HG02973 (cell line): ENCODE results near the gene BRMS1.
"Not testable (repeated sequence)": the region's sequence is repeated elsewhere in the genome, so short reads cannot be mapped to it uniquely, and the experiment has no call there.

Source experiments
- ATAC-seq: cut with Tn5 transposase; IDR thresholded peaks from one replicate; pipeline ENCODE4 v1.9.1; 2021; ENCODE audit warnings: moderate library complexity; ENCODE audit not compliant: unreplicated experiment

The BRMS1 gene

DNA sequence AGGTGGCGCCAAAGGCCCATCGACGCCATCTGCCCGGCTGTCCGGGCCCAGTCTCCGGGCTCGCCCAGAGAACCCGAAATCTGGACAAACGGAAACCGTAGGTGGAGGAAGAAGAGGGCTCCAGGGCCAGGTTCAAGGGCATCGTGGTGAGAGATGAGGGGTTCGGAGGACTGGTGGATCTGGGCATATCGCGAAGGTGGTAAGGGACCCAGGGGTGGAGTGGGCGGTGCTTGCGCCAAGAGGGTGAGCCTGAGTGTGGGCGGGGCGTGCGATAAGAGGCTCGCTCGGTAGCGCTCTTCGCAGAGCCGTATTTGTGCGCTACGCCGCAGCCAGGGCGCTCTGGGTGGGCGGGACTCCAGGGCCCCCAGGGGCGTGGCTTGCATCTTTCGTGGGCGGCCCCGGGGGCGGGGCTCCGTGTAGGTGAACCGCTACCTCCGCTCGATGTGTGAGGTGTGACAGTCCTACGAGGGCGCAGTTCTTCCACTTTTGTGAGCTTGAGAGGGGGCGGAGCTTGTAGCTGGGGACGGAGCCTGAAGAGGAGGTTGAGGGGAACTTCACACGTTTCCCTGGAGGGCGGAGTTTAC is 32.8 kb downstream of the BRMS1 start:
- peak; percentile 65 for ATAC-seq

DNA sequence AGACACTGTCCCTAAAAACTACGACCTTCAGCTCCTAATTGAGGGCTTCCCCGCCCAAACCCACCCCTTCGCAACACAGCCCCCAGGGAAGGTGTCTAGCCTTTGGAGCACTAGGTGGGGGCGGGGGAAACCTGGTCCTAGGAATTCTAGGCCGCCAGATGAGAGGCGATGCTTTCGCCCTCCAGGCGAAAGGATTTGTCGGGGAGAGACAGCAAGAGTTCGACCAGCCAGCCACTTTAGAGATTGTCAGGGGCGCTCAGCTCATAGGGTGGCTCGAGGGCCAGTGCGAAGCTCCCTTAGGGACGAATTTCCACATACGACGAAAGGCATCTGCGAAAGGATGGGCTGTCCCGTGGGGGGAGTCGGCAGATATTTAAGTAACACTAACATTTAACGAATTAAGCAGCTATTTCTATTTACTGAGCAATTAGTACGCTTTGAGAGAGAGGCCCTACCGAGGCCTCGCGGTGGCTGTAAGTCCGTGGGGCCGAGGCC is 33.4 kb downstream of the BRMS1 start:
- ATAC-seq, result no peak

DNA sequence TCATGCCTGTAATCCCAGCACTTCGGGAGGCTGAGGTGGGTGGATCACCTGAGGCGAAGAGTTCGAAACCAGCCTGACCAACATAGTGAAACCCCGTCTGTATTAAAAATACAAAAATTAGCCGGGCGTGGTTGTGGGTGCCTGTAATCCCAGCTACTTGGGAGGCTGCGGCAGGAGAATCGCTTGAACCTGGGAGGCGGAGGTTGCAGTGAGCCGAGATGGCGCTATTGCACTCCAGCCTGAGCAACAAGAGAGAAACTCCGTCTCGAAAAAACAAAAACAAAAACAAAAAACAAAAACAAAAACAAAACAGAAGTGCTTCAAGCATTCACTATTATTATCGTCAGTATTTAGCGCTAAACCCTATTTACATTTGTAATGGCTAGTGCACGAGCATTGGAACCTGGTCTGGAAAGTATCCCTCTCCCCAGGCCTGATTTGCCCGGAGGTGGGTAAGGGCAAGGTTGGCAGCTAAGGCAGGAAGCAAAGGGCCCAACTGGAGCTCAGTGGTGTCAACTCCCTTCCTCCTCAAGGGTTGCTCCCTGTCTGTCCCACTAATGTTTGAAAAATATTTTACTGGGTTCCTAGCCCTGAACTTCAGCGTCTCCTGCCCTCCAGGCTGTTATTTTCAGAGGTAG is 34.0 kb downstream of the BRMS1 start:
- not testable (repeated sequence) for ATAC-seq

DNA sequence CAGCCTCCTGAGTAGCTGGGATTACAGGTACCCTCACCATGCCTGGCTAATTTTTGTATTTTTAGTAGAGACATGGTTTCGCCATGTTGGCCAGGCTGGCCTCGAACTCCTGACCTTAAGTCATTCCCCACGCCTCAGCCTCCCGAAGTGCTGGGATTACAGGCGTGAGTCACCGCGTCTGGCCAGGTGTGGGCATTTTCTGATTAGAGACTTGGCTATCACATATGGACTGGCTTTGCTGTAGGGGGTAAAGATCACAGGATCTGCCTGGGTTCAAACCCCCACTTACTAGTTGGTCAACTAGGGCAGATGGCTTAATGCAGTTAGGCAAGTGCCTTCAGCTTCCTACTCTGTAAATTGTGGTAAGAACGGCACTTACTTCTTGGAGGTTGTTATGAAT is 34.6 kb downstream of the BRMS1 start:
- no peak for ATAC-seq

DNA sequence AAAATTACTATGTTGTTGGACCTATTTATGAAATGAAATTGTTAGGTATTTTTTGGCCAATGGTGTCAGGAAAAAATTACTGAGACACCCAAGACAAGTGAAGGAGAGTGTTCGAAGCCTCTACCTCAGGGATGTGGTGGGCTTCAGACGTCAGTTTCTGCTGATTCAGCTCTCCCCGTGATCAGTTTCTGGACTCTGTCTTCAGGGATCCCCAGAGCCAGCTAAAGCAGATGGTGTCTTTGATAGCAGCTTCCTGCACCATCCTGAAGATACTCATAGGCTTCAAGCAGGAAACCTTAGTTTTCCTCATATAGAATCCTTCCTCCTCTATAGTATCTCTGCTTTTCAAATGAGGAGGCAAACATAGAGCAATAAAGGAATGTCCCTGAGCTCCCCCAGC is 35.4 kb downstream of the BRMS1 start:
- ATAC-seq, result no peak

DNA sequence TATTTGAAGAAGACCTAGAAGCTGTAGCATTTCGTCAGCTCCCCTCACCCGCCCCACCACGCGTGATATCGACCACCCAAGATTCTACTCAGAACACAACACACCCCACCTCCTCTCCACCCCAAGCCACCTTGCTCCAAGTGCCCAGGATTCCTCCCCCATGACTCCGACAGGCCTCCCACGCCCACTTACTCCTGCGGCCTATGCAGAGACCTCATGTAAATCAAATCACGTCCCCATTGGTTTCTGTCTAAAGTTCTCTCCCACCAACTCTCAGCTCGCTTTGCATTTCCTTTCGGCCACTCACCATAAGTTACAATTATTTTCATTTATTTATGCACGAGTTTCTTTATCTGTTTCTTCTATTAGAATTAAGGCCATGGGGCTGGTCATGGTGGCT is 42.2 kb downstream of the BRMS1 start:
- ATAC-seq, result no peak

DNA sequence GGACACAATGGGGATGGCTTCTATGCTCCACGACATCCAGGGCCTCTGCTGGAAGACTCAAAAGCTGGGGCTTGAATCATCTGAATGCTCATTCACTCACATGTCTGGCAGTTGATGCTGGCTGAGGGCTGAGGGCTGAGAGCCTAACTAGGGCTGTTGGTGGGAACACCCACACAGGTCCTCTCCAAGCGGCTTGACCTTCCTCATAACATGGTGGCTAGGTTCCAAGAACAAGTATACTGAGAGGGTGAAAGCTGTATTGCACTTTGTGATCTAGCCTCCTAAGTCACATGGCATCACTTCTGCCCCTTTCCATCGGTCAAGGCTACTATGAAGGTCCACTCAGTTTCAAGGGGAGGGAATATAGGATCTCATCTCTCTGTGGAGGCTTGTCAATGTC is 45.7 kb downstream of the BRMS1 start:
- no peak for ATAC-seq

DNA sequence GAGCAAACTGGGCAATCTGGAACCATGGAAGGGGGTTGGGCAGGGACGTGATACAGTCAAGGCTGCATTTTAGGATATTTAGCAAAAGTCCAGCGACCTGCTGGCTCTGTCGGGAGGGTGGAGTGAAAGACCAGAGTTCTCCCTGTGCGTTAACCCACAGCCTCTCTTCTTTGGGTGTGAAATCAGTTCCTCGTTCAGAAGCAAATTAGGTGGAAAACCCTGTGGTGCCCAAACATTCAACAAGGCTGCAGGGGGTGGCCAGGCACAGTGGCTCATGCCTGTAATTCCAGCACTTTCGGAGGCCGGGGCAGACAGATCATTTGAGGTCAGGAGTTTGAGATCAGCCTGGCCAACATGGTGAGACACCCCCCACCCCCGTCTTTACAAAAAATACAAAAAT is 47.3 kb downstream of the BRMS1 start:
- no peak for ATAC-seq

DNA sequence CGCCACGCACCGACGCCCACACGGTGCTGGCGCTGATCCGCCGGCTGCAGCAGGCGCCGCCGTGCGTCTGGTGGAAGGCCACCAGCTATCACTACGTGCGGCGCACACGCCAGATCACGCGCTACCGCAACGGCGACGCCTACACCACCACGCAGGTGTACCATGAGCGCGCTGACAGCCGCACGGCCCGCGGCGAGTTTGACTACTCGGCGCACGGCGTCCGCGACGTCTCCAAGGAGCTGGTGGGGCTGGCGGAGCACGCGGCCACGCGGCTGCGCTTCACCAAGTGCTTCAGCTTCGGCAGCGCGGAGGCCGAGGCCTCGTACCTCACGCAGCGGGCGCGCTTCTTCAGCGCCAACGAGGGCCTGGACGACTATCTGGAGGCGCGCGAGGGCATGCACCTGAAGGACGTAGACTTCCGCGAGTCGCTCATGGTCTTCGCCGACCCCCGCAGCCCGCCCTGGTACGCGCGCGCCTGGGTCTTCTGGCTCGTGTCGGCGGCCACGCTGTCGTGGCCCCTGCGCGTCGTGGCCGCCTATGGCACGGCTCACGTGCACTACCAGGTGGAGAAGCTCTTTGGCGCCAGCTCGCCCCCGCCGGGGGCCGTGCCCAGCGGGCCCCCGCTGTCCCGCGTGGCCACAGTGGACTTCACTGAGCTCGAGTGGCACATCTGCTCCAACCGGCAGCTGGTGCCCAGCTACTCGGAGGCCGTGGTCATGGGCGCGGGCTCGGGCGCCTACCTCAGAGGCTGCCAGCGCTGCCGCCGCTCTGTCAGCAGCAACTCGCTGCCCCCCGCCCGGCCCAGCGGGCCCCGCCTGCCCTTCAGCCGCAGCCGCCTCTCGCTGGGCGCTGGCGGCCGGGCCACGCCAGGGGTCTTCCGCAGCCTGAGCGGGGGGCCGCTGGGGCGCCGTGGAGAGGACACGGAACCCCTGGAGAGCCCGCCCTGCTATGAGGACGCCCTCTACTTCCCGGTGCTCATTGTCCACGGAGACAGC is 50.0 kb downstream of the BRMS1 start:
- ATAC-seq, result no peak

DNA sequence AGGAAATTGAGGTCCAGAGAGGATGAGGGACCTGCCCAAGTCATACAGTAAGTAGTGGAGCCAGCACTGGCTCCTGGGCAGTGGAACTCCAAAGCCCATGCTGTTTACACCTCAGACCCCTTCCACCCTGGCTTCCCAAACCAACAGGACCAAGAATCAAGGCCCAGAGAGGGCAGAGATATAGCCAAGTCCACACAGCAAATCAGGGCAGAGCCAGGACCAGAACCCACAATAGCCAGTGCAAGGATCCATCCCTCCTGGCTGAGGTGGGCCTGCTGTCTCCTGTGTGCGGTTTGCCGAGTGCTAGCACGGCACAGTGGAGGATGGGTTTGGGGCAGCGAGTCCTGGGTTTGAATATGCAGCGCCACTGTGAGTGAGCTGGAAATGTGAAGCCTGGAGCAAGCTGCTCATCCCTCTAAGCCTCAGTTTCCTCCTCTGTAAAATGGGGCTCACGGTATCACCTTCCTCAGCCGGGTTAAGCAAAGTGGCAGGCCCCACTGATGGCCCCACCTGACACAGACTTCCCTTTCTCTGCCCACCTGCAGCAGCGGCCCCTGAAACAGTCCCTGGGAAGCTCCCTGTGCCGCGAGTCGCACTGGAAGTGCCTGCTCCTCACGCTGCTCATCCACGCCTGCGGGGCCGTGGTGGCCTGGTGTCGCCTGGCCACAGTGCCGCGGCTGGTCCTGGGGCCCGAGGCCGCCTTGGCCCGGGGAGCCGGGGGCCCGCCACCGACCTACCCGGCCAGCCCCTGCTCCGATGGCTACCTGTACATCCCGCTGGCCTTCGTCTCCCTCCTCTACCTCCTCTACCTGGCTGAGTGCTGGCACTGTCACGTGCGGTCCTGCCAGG is 50.9 kb downstream of the BRMS1 start:
- ATAC-seq, result no peak

DNA sequence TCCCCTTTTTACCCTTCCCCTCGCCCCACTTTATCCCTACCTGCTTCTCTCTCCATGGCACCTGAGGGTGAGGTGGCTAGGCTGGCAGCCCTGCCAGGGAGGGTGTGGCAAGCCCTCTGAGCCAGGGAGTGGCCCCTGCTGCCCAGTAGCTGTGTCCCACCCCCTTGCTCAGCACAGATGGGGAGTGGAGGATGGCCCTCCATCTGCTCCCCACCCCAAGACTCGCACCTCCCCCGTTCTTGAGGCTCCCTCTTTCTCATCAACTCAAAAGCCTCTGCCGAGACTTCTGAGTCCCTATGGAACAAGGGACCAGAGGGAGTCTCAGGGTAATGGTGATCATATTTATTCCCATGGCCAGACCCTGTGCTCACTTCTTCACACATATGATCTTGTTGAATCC is 51.6 kb downstream of the BRMS1 start:
- no peak for ATAC-seq

DNA sequence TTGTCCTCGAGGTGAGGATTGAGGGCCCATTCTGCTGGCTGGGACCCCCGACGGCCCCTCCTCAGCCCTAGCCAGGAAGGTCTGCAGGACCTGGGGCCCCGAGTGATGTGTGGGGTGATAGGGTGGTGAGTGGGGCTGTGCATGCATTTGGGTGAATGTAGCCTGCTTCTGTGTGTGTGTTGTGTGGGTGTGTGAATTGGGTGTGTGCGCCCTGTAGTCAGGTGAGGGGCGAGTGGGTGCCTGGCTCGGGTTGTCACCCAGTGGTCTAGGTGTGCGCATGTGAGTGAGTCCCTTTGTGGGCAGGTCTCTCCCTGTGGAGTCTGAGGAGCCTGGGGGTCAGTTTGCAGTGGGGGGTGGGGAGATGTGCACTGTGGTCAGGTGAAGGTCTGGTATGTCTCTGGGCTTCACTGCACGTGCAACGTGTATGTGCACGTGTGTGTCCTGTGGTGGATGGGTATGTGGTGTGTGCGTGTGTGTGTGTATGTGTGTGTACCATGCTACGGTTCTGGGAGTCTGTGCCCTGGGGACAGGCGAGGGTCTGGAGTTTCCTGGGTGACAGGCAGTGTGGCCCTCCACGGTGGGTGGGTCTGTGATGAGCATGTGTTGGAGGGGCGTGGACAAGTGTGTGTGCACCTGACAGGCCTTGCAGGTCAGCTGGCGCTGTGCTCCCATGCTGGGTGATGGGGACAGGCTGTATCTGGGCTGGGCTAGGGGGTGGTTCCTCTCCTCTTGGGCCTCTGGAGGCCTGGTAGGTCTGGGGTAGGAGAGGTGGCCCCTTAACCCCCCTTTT is 52.2 kb downstream of the BRMS1 start:
- no peak for ATAC-seq

DNA sequence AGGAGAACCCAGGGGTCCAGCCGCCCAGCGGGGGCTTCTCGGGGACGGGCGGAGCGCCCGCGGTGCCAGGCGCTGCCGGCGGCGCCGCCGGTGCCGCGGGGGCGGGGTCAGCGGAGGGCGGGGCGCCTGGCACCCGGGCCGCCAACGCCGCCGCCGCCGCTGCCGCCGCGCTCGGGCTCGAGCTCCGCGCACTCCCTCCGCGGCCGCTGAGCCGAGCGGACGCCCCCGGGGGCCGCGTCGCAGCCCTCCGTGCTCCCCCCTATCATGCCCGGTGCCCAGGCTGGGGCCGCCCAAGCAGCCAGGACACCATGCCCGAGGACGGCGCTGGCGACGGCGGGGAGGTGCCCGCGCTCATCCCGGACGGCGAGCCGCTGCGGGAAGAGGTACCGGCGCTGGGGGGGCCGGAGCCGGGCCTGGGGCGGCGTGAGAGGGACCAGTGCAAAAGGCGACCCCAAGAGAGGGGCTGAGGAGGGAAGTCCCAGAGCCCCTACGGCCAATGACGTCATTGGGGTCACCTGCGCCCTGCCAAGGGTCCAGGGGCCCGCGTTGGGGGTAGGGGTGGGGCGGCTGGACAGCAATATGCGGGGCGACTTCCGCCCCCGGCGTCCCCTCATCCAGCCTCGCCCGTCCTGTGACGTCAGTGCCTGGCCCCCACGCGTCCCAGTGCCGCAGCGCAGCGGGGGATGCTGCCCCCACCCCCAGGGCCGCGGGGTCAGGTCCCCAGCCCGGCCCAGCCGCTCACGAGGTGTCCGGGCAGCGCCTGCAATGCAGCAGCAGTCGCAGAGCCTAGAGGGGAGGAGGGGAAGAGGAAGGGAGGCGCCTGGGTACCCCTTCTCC is 53.0 kb downstream of the BRMS1 start, which contains the start of gene TMEM151A:
Gene TMEM151A (plus strand): TSS at position 189 of the 837 bp plus-strand sequence. CDS start 120 bp downstream, at position 309.
- no peak for ATAC-seq

DNA sequence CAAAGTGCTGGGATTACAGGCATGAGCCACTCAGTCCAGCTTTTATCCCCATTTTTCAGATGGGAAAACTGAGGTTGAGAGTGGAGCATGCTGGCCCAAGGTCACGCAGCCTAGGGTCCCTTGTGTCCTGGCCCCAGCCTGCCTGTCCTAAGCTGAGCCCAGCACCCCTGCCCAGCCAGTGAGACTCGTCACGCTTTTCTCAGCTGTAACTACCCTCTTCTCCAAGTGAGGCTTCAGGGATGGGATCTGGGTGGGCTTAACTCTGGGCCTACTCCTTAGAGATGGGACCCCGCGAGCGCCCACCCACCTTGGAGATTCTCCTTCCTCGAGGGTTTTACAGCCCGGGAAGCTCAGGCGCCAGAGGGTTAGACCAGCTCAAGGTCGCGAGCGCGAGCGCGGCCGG is 53.6 kb downstream of the BRMS1 start:
- no peak for ATAC-seq

DNA sequence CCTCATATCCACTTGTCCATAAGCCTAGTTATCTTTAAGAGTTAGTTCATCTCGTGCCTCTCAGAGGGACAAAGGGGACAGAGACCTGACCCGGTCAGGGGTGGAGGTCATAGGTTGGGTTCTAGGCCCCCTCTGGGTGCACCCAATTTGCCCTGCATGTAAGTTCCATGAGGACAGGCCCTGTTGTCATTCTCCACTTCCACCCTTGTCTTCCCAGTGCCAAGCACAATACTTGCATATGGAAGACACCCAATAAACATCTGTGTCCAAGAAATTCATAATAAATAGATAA is 54.6 kb downstream of the BRMS1 start:
- no peak for ATAC-seq

DNA sequence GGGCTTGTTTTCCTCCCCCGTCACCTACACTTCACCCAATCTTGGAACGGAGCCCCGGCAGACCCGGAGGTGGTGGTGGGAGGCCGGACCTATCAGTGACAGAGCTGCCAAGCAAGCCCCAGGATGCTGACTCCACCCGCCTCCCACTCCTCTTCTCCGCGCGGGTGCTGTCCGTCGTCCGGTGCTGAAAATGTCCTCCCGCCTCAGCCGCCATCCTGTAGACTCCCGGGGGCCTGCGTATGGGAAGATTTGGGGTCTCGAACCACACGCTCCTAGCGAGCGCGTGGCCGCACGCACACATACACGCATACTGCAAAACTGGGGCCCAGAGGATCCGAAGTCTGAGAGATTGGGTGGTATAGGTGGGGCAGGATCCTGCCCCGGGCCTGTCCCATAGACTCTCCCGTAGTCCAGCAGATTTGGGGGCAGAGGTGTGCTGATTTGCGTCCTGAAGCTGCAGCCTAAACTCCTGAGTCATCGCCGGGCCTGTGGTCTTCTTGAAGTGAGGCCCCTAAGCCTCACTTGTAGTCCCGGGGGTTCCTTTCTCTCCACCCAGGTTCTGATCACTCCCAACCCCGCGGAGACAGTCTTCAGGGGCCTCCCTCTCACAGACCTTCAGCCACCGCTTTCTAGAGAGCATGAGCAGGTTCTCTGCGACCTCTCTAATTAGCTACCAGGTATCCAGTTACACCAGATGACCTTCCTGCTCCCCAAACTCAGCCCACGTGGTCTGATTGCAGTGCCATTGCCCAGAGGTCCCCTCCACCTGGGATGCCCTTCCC is 55.2 kb downstream of the BRMS1 start:
- ATAC-seq, result peak; percentile 38

DNA sequence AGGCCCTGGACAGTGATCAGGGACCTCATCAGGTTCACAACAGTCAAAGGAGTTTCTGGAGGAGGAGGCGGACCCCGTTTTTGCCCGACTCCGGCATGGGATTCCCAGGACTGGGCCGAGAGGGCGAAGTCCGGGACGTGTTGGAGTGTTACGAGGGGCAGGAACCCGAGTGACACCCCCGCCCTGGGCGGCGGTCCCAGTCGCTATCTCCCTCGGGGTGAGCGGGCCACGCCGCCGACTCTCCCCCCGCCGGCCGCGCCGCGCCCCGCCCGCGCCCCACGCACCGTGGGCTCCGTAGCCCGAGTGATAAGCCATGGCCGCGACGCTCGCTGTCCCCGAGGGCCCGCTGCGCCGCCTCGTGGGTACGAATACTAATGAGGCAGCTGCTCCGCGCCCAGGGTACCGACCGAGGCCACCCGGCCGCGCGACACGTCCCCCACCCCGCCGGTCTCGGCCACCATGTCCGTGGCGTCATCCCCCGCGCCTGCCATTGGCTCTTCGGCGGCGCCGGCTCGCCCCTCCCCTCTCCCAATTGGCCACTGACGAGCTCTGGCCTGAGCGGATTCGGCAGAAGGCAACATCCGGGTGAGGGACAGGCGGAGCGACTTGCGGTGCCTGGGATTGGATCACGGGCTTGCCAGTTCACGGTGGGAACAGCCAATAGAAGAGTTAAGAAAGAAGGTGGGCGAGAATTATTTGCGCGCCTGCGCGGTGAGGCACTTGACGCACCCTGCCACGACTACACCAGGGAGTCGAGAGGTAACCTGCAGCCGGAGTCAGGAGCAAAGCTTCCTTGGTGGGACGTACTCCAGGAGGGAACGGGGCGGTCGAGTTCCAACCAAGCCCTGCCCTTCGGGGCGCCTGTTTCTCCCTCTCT is 56.0 kb downstream of the BRMS1 start, which contains the start of gene YIF1A:
Gene YIF1A (minus strand): TSS at position 473 of the 877 bp plus-strand sequence. CDS start 158 bp downstream, at position 315.
- ATAC-seq, result peak; percentile 69
